Mononuclear cell (primary cell): ENCODE measurements around the gene NEK7. TPM values are rescaled to one million over a fixed set of nuclear protein-coding genes. Genes with fewer than 3 reads are reported as not detected.

Experiments used
- H3K27me3 ChIP-seq: 2 replicates; pipeline ENCODE4 v1.6.0; 2011; ENCODE audit warnings: low read length, control low read depth; ENCODE audit not compliant: insufficient read depth
- H3K4me1 ChIP-seq: 2 replicates; pipeline ENCODE4 v1.5.1; 2011; ENCODE audit warnings: mild to moderate bottlenecking, low read length, control low read depth; ENCODE audit not compliant: insufficient read depth
- H3K4me3 ChIP-seq: 2 replicates; pipeline ENCODE4 v1.5.1; 2011; ENCODE audit warnings: mild to moderate bottlenecking, low read length, moderate library complexity
- H3K9me3 ChIP-seq: 2 replicates; pipeline ENCODE4 v1.5.1; 2011; ENCODE audit warnings: low read depth, mild to moderate bottlenecking, control low read depth, low read length
- total RNA-seq: library from RNA; depleted of rRNA; stranded (reverse); fragments of >200 nt; gene quantifications from one replicate; pipeline ENCODE4 v1.2.3, GENCODE V29; 2012

Gene NEK7
- total RNA-seq, 1 donor: 29.6 TPM

DNA sequence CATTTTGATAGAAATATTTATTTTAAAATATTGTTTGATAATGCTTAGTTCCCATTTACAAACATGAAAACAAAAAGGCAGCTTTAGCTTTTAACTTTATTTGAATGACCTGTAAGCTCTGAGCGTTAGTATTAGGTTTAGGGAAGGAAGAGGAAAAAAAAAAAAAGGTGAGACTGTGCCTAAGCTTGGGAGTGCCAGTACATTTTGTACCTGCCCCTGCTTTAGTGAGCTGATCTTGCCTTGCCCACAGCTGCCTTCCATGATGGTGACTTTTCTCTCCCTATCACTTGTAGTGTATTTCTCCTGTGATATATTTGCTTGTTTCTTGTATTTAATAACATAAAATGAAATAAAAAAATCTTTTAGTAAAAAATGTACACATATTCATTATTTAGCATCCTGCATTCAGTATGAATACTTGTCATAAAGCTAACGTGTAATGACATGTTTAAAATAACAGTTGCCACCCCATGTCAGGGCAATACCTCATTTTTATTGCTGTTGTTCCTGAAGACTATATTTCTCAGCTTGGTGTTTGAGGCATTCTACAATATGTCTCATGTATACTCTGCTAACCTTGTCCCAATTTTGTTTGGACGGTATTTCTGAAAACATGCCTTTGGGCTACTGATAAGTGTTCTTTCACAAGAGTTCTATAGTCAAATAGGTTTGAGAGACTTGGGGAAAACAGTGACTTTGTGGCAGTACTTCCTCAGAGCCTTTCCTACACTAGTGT is 76.3 kb downstream of the NEK7 start:
- Histone ChIP-seq H3K4me1 (peaks cover 19% of the 10 kb centered on the region), H3K9me3 (no peaks in the 10 kb centered on the region), H3K4me3 (no peak overlapping the region), H3K27me3 (no peaks in the 10 kb centered on the region)

- no peaks in the 10 kb centered on the region for H3K9me3 ChIP-seq
- no peak overlapping the region for H3K4me3 ChIP-seq
- H3K4me1 ChIP-seq: peaks cover 19% of the 10 kb centered on the region
- no peaks in the 10 kb centered on the region for H3K27me3 ChIP-seq
Observed at GRCh38 chr1:198234520-198235251, 77.9 kb downstream of the NEK7 start.

GRCh38 chr1:198238121-198238520 is 81.3 kb downstream of the NEK7 start:
- Histone ChIP-seq H3K27me3 (no peaks in the 10 kb centered on the region), H3K4me1 (peaks cover 19% of the 10 kb centered on the region), H3K9me3 (no peaks in the 10 kb centered on the region), H3K4me3 (no peak overlapping the region)

DNA sequence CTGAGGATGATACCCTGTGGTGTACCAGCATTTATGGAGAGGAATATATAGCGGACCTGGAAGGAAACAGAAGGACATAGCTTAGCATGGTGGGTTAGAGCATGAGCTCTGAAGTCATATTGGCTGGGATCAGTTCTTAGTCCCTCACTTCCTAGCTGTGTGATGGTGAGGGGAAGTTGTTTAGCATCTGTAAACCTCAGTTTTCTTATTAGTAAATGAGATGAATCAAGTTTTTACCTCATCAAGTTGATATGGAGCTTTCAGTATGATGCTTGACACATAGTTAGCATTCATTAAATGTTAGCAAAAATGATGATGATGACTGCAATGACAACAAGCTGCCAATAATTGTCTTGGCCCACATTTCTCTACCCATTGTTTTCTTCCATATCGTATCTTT is 84.8 kb downstream of the NEK7 start:
- H3K9me3 ChIP-seq: no peaks in the 10 kb centered on the region
- H3K4me1 ChIP-seq: peaks cover 12% of the 10 kb centered on the region
- no peak overlapping the region for H3K4me3 ChIP-seq
- no peaks in the 10 kb centered on the region for H3K27me3 ChIP-seq

GRCh38 chr1:198244772-198245171 is 88.0 kb downstream of the NEK7 start:
- Histone ChIP-seq H3K27me3 (no peaks in the 10 kb centered on the region), H3K4me3 (no peak overlapping the region), H3K4me1 (no peaks in the 10 kb centered on the region)

DNA sequence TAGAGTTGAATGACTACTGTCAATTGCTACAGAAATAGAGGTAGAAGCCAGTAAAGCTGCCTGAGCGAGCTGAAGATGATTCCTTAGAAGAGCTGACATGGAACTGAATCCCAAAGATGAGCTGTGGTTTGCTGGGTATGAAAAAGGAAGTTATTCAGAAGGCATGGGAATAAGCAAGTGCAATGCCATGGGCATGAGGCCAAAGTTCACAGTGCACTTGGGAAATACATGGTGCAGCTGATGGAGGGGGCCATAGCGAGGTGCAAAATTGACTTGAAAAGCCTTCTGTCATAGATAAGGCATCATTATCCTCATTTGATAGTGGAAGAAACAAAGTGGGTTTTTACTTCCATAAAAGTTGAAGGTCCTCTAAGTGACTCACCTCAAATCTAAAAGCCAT is 88.6 kb downstream of the NEK7 start:
- Histone ChIP-seq H3K9me3 (no peaks in the 10 kb centered on the region), H3K4me3 (no peak overlapping the region), H3K27me3 (no peaks in the 10 kb centered on the region), H3K4me1 (no peaks in the 10 kb centered on the region)

More at GRCh38 chr1:198244772-198245171, 88.0 kb downstream of the NEK7 start:
- H3K9me3 ChIP-seq: no peaks in the 10 kb centered on the region

DNA sequence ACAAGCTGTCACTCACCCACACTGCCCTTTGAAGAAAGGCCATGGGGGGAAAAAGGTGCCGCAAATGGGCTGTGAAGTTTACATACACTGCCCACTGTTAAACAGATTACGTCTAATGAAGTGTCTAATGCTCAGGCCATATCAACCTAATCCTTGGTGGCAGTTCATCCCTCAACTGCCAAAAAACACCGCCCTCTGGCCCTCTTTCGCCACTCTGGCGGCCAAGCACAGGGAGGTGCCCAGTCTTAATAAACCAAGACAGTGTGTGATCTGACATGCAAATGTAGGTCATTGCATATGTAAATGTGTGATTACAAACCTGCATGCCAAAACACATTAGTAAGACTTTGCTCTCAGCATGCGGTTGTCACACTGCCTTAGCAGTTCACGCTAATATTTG is 89.5 kb downstream of the NEK7 start:
- Histone ChIP-seq H3K4me3 (no peak overlapping the region), H3K4me1 (no peaks in the 10 kb centered on the region), H3K27me3 (no peaks in the 10 kb centered on the region)

DNA sequence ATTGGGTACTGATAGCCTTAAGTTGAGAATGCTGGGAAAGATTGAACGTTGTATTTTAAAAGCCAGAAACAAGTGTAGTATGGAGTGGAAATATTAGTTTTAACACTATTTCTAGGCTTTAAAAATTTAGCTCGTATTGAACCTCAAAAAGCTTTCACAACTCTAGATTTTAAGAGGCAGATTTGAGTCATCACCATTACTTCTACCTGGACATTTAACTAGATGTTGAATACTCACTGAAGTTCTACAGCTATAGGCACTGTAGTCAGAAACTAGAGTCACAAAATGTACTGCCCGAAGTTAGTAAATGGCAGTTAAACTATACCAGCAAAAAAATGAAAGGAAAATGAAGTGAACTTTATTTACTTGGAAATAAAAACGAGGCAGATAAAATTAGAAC is 96.5 kb downstream of the NEK7 start:
- H3K27me3 ChIP-seq: no peaks in the 10 kb centered on the region
- H3K4me1 ChIP-seq: peaks cover 4% of the 10 kb centered on the region
- H3K4me3 ChIP-seq: no peak overlapping the region
- H3K9me3 ChIP-seq: no peaks in the 10 kb centered on the region

More for the DNA sequence above, 89.5 kb downstream of the NEK7 start:
- H3K9me3 ChIP-seq: no peaks in the 10 kb centered on the region

DNA sequence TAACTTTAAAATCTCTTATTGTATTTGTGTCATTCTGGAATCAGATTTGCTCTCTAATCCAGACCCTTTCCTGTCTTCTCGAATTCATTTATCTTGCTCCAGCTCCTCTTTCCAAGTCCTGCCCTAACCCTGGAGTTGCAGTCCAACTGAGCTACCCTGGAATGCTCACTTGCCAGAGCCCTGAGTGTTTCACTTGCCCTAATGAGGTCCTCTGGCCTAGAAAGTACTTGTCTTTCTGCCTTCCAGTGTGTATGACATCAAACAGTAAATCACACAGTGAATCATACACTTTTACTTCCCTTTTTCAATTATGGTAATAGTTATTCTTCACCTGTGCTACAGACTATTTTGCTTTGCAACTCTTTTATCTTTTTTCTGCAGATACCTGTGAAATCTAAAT is 96.9 kb downstream of the NEK7 start:
- Histone ChIP-seq H3K9me3 (no peaks in the 10 kb centered on the region), H3K4me1 (peaks cover 4% of the 10 kb centered on the region), H3K27me3 (no peaks in the 10 kb centered on the region), H3K4me3 (no peak overlapping the region)

- no peaks in the 10 kb centered on the region for H3K9me3 ChIP-seq
- no peaks in the 10 kb centered on the region for H3K27me3 ChIP-seq
- H3K4me3 ChIP-seq: no peak overlapping the region
- peaks cover 4% of the 10 kb centered on the region for H3K4me1 ChIP-seq
Observed at GRCh38 chr1:198254521-198254920, 97.7 kb downstream of the NEK7 start.

GRCh38 chr1:198254948-198255347 is 98.2 kb downstream of the NEK7 start:
- no peak overlapping the region for H3K4me3 ChIP-seq
- no peaks in the 10 kb centered on the region for H3K27me3 ChIP-seq
- H3K9me3 ChIP-seq: no peaks in the 10 kb centered on the region
- peaks cover 4% of the 10 kb centered on the region for H3K4me1 ChIP-seq

DNA sequence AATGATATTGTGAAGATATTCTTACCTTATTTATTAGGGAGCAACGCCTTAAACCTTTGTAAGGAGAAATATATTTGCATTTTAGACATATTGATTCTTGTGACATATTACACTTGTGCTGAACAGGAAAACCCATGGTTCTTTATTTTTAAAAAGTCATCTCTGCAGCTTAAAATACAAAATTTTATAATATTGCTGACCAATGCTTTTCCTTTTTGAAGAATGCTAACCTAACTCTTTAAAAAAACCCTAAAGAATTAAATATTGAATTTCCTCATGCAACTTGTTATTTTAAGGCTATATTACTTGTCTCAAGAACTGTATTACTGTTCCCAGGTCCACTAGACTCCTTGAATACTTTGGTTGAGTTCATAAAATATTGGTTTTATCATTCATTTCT is 99.0 kb downstream of the NEK7 start:
- peaks cover 4% of the 10 kb centered on the region for H3K4me1 ChIP-seq

GRCh38 chr1:198258491-198258890 is 101.7 kb downstream of the NEK7 start:
- Histone ChIP-seq H3K9me3 (no peaks in the 10 kb centered on the region), H3K4me3 (no peak overlapping the region), H3K4me1 (peaks cover 3% of the 10 kb centered on the region), H3K27me3 (no peaks in the 10 kb centered on the region)

More for the DNA sequence above, 99.0 kb downstream of the NEK7 start:
- H3K9me3 ChIP-seq: no peaks in the 10 kb centered on the region
- H3K4me3 ChIP-seq: no peak overlapping the region
- no peaks in the 10 kb centered on the region for H3K27me3 ChIP-seq

DNA sequence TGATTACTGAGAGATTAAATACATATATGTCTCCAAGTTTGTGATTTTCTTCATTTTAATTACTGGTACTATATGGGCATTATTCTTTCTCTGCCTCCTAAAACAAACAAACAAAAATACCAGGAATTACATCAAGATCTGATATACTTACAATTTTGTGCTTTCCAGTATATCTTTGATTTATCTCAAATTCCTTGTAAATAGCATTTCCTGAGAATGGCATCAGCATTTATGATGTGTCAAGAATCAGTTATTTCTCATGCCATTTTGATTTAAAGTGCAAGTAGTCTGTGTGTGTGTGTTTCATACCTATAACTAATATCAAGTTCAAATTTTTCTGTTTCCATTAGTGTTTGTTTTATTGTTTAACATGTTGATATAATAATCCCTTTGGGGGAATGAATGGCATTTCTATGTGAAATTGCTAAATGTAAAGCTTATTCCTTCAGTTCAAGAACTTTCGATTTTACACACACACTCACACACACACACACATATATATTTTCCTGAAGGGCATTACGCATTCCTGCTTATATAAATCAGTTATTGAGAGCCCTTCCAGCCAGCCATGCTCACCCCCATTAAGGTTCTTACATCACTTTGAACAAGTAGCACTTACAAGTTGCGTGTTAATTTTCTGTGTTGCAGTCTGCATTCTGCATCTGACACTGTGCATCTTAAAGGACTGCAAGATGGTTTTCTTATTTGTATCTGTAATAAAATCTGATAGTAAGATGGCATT is 102.7 kb downstream of the NEK7 start:
- H3K4me3 ChIP-seq: no peak overlapping the region
- no peaks in the 10 kb centered on the region for H3K27me3 ChIP-seq
- no peaks in the 10 kb centered on the region for H3K4me1 ChIP-seq
- no peaks in the 10 kb centered on the region for H3K9me3 ChIP-seq

GRCh38 chr1:198261886-198262285 is 105.1 kb downstream of the NEK7 start:
- no peaks in the 10 kb centered on the region for H3K9me3 ChIP-seq

More at GRCh38 chr1:198261886-198262285, 105.1 kb downstream of the NEK7 start:
- no peaks in the 10 kb centered on the region for H3K27me3 ChIP-seq
- no peak overlapping the region for H3K4me3 ChIP-seq
- H3K4me1 ChIP-seq: no peaks in the 10 kb centered on the region
